22Rv1 (cell line): ENCODE measurements around the gene ZNF207.

Source experiments
- CTCF ChIP-seq: fragments of 450-650 bp; IDR thresholded peaks from 2 replicates; pipeline ENCODE4 v1.5.1; 2017; ENCODE audit warnings: mild to moderate bottlenecking
- ZFX ChIP-seq: fragments of 450-650 bp; IDR thresholded peaks from 2 replicates; pipeline ENCODE4 v1.6.1; 2017; ENCODE audit warnings: antibody characterized with exemption, borderline replicate concordance

- no peak for TF ChIP-seq CTCF
- no peak for TF ChIP-seq ZFX
Observed at GRCh38 chr17:32335687-32336086, 14.3 kb upstream of the ZNF207 start.
